HEK293 (cell line): ENCODE results near the gene NOL7.

Experiments
- GLIS1 ChIP-seq: fragments of 450-650 bp; formaldehyde crosslinking; IDR thresholded peaks from 2 replicates; pipeline ENCODE4 v1.5.1; 2016; ENCODE audit warnings: missing biosample characterization, missing genetic modification characterization
- HIC1 ChIP-seq: fragments of 450-650 bp; formaldehyde crosslinking; IDR thresholded peaks from 2 replicates; pipeline ENCODE4 v1.5.1; 2016; ENCODE audit warnings: missing biosample characterization, missing genetic modification characterization
- IKZF3 ChIP-seq: fragments of 450-650 bp; IDR thresholded peaks from 2 replicates; pipeline ENCODE4 v1.5.0; 2018; ENCODE audit warnings: missing biosample characterization, mild to moderate bottlenecking, missing genetic modification characterization, moderate library complexity
- PBX3 ChIP-seq: sonication (generic); formaldehyde crosslinking; IDR thresholded peaks from 2 replicates; pipeline ENCODE4 v1.8.1; 2022; ENCODE audit warnings: mild to moderate bottlenecking, moderate library complexity, missing genetic modification reagents
- ZBTB49 ChIP-seq: fragments of 450-650 bp; formaldehyde crosslinking; IDR thresholded peaks from 2 replicates; pipeline ENCODE4 v1.5.1; 2016; ENCODE audit warnings: missing biosample characterization, missing genetic modification characterization, low read depth
- ZNF132 ChIP-seq: fragments of 450-650 bp; formaldehyde crosslinking; IDR thresholded peaks from 2 replicates; pipeline ENCODE4 v1.5.1; 2017; ENCODE audit warnings: missing biosample characterization, missing genetic modification characterization, borderline replicate concordance
- ZNF133 ChIP-seq: fragments of 450-650 bp; formaldehyde crosslinking; IDR thresholded peaks from 2 replicates; pipeline ENCODE4 v1.5.1; 2016; ENCODE audit warnings: missing biosample characterization, missing genetic modification characterization
- ZNF174 ChIP-seq: fragments of 450-650 bp; formaldehyde crosslinking; IDR thresholded peaks from 2 replicates; pipeline ENCODE4 v1.5.0; 2017; ENCODE audit warnings: missing biosample characterization, mild to moderate bottlenecking, missing genetic modification characterization
- ZNF202 ChIP-seq: fragments of 450-650 bp; formaldehyde crosslinking; IDR thresholded peaks from 2 replicates; pipeline ENCODE4 v1.5.1; 2016; ENCODE audit warnings: missing biosample characterization, missing genetic modification characterization, borderline replicate concordance
- ZNF24 ChIP-seq: fragments of 450-650 bp; formaldehyde crosslinking; IDR thresholded peaks from 2 replicates; pipeline ENCODE4 v1.5.1; 2016; ENCODE audit warnings: missing biosample characterization, missing genetic modification characterization
- ZNF266 ChIP-seq: fragments of 450-650 bp; formaldehyde crosslinking; IDR thresholded peaks from 2 replicates; pipeline ENCODE4 v1.5.1; 2016; ENCODE audit warnings: missing biosample characterization, missing genetic modification characterization, low read depth
- ZNF530 ChIP-seq: fragments of 450-650 bp; formaldehyde crosslinking; IDR thresholded peaks from 2 replicates; pipeline ENCODE4 v1.5.1; 2016; ENCODE audit warnings: low read depth, missing biosample characterization, missing genetic modification characterization
- ZNF544 ChIP-seq: fragments of 450-650 bp; formaldehyde crosslinking; IDR thresholded peaks from 2 replicates; pipeline ENCODE4 v1.5.0; 2017; ENCODE audit warnings: missing biosample characterization, missing genetic modification characterization
- ZNF560 ChIP-seq: fragments of 450-650 bp; formaldehyde crosslinking; IDR thresholded peaks from 2 replicates; pipeline ENCODE4 v1.5.1; 2017; ENCODE audit warnings: missing biosample characterization, missing genetic modification characterization, borderline replicate concordance
- ZNF561 ChIP-seq: fragments of 450-650 bp; IDR thresholded peaks from 2 replicates; pipeline ENCODE4 v1.5.1; 2018; ENCODE audit warnings: missing biosample characterization, missing genetic modification characterization, borderline replicate concordance
- ZNF600 ChIP-seq: fragments of 450-650 bp; formaldehyde crosslinking; IDR thresholded peaks from 2 replicates; pipeline ENCODE4 v1.5.1; 2016; ENCODE audit warnings: missing biosample characterization, missing genetic modification characterization
- TF ChIP-seq, protein P1 (sequence below): fragments of 450-650 bp; formaldehyde crosslinking; IDR thresholded peaks from 2 replicates; pipeline ENCODE4 v1.5.1; 2016; ENCODE audit warnings: missing biosample characterization, missing genetic modification characterization
- TF ChIP-seq, protein P2 (sequence below): fragments of 450-650 bp; formaldehyde crosslinking; IDR thresholded peaks from 2 replicates; pipeline ENCODE4 v1.5.1; 2017; ENCODE audit warnings: missing biosample characterization, missing genetic modification characterization
- TF ChIP-seq, protein P3 (sequence below): fragments of 450-650 bp; formaldehyde crosslinking; IDR thresholded peaks from 2 replicates; pipeline ENCODE4 v1.5.1; 2016; ENCODE audit warnings: missing biosample characterization, missing genetic modification characterization
- TF ChIP-seq, protein P4 (sequence below): fragments of 450-650 bp; formaldehyde crosslinking; IDR thresholded peaks from 2 replicates; pipeline ENCODE4 v1.5.1; 2016; ENCODE audit warnings: missing biosample characterization, missing genetic modification characterization, low read depth
- TF ChIP-seq, protein P5 (sequence below): fragments of 450-650 bp; formaldehyde crosslinking; IDR thresholded peaks from 2 replicates; pipeline ENCODE4 v1.5.1; 2016; ENCODE audit warnings: missing biosample characterization, missing genetic modification characterization
- TF ChIP-seq, protein P6 (sequence below): IDR thresholded peaks from 2 replicates; pipeline ENCODE4 v1.6.1; 2011; ENCODE audit warnings: mild to moderate bottlenecking, low read depth, low read length, borderline replicate concordance

Gene NOL7

DNA sequence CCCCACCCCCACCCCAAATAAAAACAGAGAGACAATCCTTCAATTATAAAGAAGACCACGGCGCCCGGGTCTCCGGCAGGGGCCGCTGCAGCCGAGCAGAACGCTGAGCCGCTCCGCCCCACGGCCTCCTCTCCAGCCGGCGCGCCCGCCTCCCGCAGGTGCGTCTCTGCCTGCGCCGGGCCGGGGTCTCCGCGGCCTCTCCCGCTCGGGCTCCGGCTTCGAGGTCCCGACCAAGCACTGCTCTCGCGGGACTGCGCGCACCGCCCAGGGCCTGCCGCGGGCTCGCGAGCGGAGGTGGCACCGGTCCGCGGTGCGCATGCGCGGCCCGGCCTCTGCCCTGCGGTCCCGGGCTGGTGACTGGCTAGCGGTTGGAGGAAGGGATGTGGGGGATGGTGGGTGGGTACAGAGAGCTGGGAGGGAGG is 41.0 kb upstream of the NOL7 start (continued):
- no peak for TF ChIP-seq ZBTB49
- peak; percentile 89 for TF ChIP-seq ZNF561 (tag by site-specific recombination)
- no peak for TF ChIP-seq ZNF600 (tag by site-specific recombination)
- no peak for TF ChIP-seq ZNF174 (tag by site-specific recombination)
- TF ChIP-seq, protein P1, sequence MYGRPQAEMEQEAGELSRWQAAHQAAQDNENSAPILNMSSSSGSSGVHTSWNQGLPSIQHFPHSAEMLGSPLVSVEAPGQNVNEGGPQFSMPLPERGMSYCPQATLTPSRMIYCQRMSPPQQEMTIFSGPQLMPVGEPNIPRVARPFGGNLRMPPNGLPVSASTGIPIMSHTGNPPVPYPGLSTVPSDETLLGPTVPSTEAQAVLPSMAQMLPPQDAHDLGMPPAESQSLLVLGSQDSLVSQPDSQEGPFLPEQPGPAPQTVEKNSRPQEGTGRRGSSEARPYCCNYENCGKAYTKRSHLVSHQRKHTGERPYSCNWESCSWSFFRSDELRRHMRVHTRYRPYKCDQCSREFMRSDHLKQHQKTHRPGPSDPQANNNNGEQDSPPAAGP (tag by site-specific recombination), result no peak
- no peak for TF ChIP-seq IKZF3
- TF ChIP-seq ZNF266, result no peak
- TF ChIP-seq, protein P2, sequence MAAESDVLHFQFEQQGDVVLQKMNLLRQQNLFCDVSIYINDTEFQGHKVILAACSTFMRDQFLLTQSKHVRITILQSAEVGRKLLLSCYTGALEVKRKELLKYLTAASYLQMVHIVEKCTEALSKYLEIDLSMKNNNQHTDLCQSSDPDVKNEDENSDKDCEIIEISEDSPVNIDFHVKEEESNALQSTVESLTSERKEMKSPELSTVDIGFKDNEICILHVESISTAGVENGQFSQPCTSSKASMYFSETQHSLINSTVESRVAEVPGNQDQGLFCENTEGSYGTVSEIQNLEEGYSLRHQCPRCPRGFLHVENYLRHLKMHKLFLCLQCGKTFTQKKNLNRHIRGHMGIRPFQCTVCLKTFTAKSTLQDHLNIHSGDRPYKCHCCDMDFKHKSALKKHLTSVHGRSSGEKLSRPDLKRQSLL, result no peak
- TF ChIP-seq, protein P3, sequence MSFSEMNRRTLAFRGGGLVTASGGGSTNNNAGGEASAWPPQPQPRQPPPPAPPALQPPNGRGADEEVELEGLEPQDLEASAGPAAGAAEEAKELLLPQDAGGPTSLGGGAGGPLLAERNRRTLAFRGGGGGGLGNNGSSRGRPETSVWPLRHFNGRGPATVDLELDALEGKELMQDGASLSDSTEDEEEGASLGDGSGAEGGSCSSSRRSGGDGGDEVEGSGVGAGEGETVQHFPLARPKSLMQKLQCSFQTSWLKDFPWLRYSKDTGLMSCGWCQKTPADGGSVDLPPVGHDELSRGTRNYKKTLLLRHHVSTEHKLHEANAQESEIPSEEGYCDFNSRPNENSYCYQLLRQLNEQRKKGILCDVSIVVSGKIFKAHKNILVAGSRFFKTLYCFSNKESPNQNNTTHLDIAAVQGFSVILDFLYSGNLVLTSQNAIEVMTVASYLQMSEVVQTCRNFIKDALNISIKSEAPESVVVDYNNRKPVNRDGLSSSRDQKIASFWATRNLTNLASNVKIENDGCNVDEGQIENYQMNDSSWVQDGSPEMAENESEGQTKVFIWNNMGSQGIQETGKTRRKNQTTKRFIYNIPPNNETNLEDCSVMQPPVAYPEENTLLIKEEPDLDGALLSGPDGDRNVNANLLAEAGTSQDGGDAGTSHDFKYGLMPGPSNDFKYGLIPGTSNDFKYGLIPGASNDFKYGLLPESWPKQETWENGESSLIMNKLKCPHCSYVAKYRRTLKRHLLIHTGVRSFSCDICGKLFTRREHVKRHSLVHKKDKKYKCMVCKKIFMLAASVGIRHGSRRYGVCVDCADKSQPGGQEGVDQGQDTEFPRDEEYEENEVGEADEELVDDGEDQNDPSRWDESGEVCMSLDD (tag by site-specific recombination), result no peak
- no peak for TF ChIP-seq ZNF560 (tag by site-specific recombination)
- TF ChIP-seq ZNF530 (tag by site-specific recombination), result no peak
- TF ChIP-seq ZNF202 (tag by site-specific recombination), result no peak
- TF ChIP-seq ZNF24, result no peak
- TF ChIP-seq PBX3, result peak; percentile 70; the same call in 1 of the 2 replicates
- no peak for TF ChIP-seq HIC1
- TF ChIP-seq, protein P4, sequence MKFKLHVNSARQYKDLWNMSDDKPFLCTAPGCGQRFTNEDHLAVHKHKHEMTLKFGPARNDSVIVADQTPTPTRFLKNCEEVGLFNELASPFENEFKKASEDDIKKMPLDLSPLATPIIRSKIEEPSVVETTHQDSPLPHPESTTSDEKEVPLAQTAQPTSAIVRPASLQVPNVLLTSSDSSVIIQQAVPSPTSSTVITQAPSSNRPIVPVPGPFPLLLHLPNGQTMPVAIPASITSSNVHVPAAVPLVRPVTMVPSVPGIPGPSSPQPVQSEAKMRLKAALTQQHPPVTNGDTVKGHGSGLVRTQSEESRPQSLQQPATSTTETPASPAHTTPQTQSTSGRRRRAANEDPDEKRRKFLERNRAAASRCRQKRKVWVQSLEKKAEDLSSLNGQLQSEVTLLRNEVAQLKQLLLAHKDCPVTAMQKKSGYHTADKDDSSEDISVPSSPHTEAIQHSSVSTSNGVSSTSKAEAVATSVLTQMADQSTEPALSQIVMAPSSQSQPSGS, result no peak
- no peak for TF ChIP-seq ZNF132 (tag by site-specific recombination)
- no peak for TF ChIP-seq ZNF544 (tag by site-specific recombination)
- TF ChIP-seq, protein P5, sequence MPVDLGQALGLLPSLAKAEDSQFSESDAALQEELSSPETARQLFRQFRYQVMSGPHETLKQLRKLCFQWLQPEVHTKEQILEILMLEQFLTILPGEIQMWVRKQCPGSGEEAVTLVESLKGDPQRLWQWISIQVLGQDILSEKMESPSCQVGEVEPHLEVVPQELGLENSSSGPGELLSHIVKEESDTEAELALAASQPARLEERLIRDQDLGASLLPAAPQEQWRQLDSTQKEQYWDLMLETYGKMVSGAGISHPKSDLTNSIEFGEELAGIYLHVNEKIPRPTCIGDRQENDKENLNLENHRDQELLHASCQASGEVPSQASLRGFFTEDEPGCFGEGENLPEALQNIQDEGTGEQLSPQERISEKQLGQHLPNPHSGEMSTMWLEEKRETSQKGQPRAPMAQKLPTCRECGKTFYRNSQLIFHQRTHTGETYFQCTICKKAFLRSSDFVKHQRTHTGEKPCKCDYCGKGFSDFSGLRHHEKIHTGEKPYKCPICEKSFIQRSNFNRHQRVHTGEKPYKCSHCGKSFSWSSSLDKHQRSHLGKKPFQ (tag by site-specific recombination), result no peak
- TF ChIP-seq, protein P6, sequence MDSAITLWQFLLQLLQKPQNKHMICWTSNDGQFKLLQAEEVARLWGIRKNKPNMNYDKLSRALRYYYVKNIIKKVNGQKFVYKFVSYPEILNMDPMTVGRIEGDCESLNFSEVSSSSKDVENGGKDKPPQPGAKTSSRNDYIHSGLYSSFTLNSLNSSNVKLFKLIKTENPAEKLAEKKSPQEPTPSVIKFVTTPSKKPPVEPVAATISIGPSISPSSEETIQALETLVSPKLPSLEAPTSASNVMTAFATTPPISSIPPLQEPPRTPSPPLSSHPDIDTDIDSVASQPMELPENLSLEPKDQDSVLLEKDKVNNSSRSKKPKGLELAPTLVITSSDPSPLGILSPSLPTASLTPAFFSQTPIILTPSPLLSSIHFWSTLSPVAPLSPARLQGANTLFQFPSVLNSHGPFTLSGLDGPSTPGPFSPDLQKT, result no peak
- TF ChIP-seq GLIS1 (tag by site-specific recombination), result no peak
- TF ChIP-seq ZNF133, result no peak
